SK-N-SH treated with all-trans-retinoic acid at 6 μM for 48 hours (cell line): ENCODE data around the gene GNG10.

Source experiments
- ATAC-seq: fragments of 200-7000 bp; cut with Tn5 transposase; 3 replicates; pipeline ENCODE4 v1.9.1; 2020; ENCODE audit warnings: mild to moderate bottlenecking, moderate library complexity
- BACH2 ChIP-seq: fragments of 250-450 bp; sonication (Bioruptor Pico); IDR thresholded peaks from 2 replicates; pipeline ENCODE4 v1.9.0; 2021; ENCODE audit warnings: mild to moderate bottlenecking, borderline replicate concordance
- CREB5 ChIP-seq: fragments of 250-450 bp; sonication (Bioruptor Pico); IDR thresholded peaks from 2 replicates; pipeline ENCODE4 v1.5.1; 2020; ENCODE audit warnings: low read depth, mild to moderate bottlenecking, moderate library complexity
- CSDC2 ChIP-seq: fragments of 250-450 bp; sonication (Bioruptor Pico); IDR thresholded peaks from 2 replicates; pipeline ENCODE4 v1.5.0; 2020; ENCODE audit warnings: mild to moderate bottlenecking, moderate library complexity
- CSRNP3 ChIP-seq: fragments of 250-450 bp; sonication (Bioruptor Pico); IDR thresholded peaks from 2 replicates; pipeline ENCODE4 v1.5.1; 2021; ENCODE audit warnings: mild to moderate bottlenecking, moderate library complexity
- GLIS3 ChIP-seq: fragments of 250-450 bp; sonication (Bioruptor Pico); IDR thresholded peaks from 2 replicates; pipeline ENCODE4 v1.5.0; 2020; ENCODE audit warnings: mild to moderate bottlenecking, moderate library complexity
- ISL1 ChIP-seq: fragments of 250-450 bp; sonication (Bioruptor Pico); IDR thresholded peaks from 2 replicates; pipeline ENCODE4 v2.1.2; 2022; ENCODE audit warnings: mild to moderate bottlenecking, moderate library complexity
- PATZ1 ChIP-seq: fragments of 250-450 bp; sonication (Bioruptor Pico); IDR thresholded peaks from 2 replicates; pipeline ENCODE4 v1.8.0; 2020; ENCODE audit warnings: mild to moderate bottlenecking, moderate library complexity, borderline replicate concordance
- POU6F1 ChIP-seq: fragments of 250-450 bp; sonication (Bioruptor Pico); IDR thresholded peaks from 2 replicates; pipeline ENCODE4 v1.8.0; 2021; ENCODE audit warnings: low read depth, mild to moderate bottlenecking, moderate library complexity, borderline replicate concordance
- PPARA ChIP-seq: fragments of 250-450 bp; sonication (Bioruptor Pico); IDR thresholded peaks from 2 replicates; pipeline ENCODE4 v1.5.0; 2020; ENCODE audit warnings: mild to moderate bottlenecking, borderline replicate concordance
- TOX ChIP-seq: fragments of 250-450 bp; sonication (Bioruptor Pico); IDR thresholded peaks from 2 replicates; pipeline ENCODE4 v1.8.0; 2021; ENCODE audit warnings: mild to moderate bottlenecking, moderate library complexity, borderline replicate concordance
- TSHZ2 ChIP-seq: fragments of 250-450 bp; sonication (Bioruptor Pico); IDR thresholded peaks from 2 replicates; pipeline ENCODE4 v1.5.0; 2020; ENCODE audit warnings: mild to moderate bottlenecking, moderate library complexity
- ZC3H10 ChIP-seq: fragments of 250-450 bp; sonication (Bioruptor Pico); IDR thresholded peaks from 2 replicates; pipeline ENCODE4 v1.5.1; 2021; ENCODE audit warnings: mild to moderate bottlenecking, moderate library complexity
- ZFP3 ChIP-seq: fragments of 250-450 bp; sonication (Bioruptor Pico); IDR thresholded peaks from 2 replicates; pipeline ENCODE4 v1.5.0; 2020; ENCODE audit warnings: mild to moderate bottlenecking, moderate library complexity
- ZFP30 ChIP-seq: fragments of 450-650 bp; formaldehyde crosslinking; IDR thresholded peaks from 2 replicates; pipeline ENCODE4 v1.5.0; 2022; ENCODE audit warnings: mild to moderate bottlenecking, moderate library complexity
- ZNF565 ChIP-seq: fragments of 450-650 bp; formaldehyde crosslinking; conservative IDR thresholded peaks from 2 replicates; pipeline ENCODE4 v1.5.0; 2020; ENCODE audit warnings: low read depth, mild to moderate bottlenecking, moderate library complexity

The GNG10 gene

GRCh38 chr9:111621895-111622480 lies 39.4 kb upstream of the GNG10 start:
- TF ChIP-seq POU6F1 (CRISPR knock-in tag) (no peak), ZNF565 (CRISPR knock-in tag) (no peak), CREB5 (CRISPR knock-in tag) (no peak), TOX (CRISPR knock-in tag) (no peak), PPARA (CRISPR knock-in tag) (no peak), ZFP3 (CRISPR knock-in tag) (no peak), GLIS3 (no peak), BACH2 (CRISPR knock-in tag) (no peak), ZFP30 (no peak), CSDC2 (CRISPR knock-in tag) (no peak), PATZ1 (CRISPR knock-in tag) (no peak), ZC3H10 (CRISPR knock-in tag) (no peak), TSHZ2 (no peak)
- ATAC-seq: peak; percentile 100

GRCh38 chr9:111622626-111623025 lies 38.8 kb upstream of the GNG10 start:
- ATAC-seq: peak; percentile 39; the same call in 2 of the 3 replicates
- TF ChIP-seq ISL1 (CRISPR knock-in tag) (no peak), ZFP30 (no peak), POU6F1 (CRISPR knock-in tag) (no peak)

- no peak for ATAC-seq
These were observed 34.0 kb upstream of the GNG10 start for GRCh38 chr9:111627260-111627963.

More at GRCh38 chr9:111627260-111627963, 34.0 kb upstream of the GNG10 start:
- TF ChIP-seq CSRNP3 (CRISPR knock-in tag) (no peak), BACH2 (CRISPR knock-in tag) (no peak), CSDC2 (CRISPR knock-in tag) (no peak), ISL1 (CRISPR knock-in tag) (no peak), ZFP30 (no peak)
